ENCODE results near the gene DCDC2C. TPM values are rescaled to one million over a fixed set of nuclear protein-coding genes. Genes with fewer than 3 reads are reported as not detected.

The DCDC2C gene
- total and polyA plus RNA-seq, 2 donors (not counting 3 experiments of a cell fraction or from before 2014, with no cell fraction given) = not detected

GRCh38 chr2:3751251-3751650 is 47.9 kb downstream of the DCDC2C start:
- DNase-seq (ENCODE audit: low read depth, low spot score) (no peak), FAIRE-seq (no peak)
- H3K4me1 ChIP-seq (ENCODE audit: control insufficient read depth, extremely low read depth, insufficient read depth, low read length) = no peaks in the 10 kb centered on the region
- no peak overlapping the region for H3K4me2 ChIP-seq (ENCODE audit: insufficient read depth, low read length)
- H3K4me3 ChIP-seq (replicated peaks in 1 of 3; ENCODE audit: insufficient read depth in 1 of 3, low read depth in 1 of 3, low read length in 3 of 3) = no peak overlapping the region
- H3K36me3 ChIP-seq (ENCODE audit: control insufficient read depth in 2 of 2, extremely low read depth in 1 of 2, insufficient read depth in 2 of 2, low read length in 2 of 2) = no peaks in the 10 kb centered on the region
- H3K9ac ChIP-seq (replicated peaks; ENCODE audit: extremely low read depth, insufficient read depth, low read length) = no peak overlapping the region
- TF ChIP-seq FOS (IDR thresholded peaks at IDR 0.05; ENCODE audit: borderline replicate concordance, insufficient read depth, low read length) = no peak
- no peak for TF ChIP-seq POLR2AphosphoS5 (IDR thresholded peaks at IDR 0.05; ENCODE audit: insufficient read depth, low read depth, low read length)
- TF ChIP-seq JUN (IDR thresholded peaks at IDR 0.05; ENCODE audit: borderline replicate concordance, insufficient read depth, insufficient read length, low read depth) = no peak
- TF ChIP-seq GATA2 (IDR thresholded peaks at IDR 0.05; ENCODE audit: insufficient read depth, insufficient read length, low read depth, low read length) = no peak
- TF ChIP-seq CTCF (IDR thresholded peaks at IDR 0.05; ENCODE audit: extremely low read depth in 1 of 2, insufficient read depth in 1 of 2, low read depth in 1 of 2, low read length in 2 of 2) = no peak
- no peak for TF ChIP-seq EZH2 (IDR thresholded peaks at IDR 0.05; ENCODE audit: borderline replicate concordance, low read depth, low read length, severe bottlenecking)
- TF ChIP-seq MYC (IDR thresholded peaks at IDR 0.05; ENCODE audit: low read depth, low read length) = no peak
- no peak for TF ChIP-seq POLR2A (IDR thresholded peaks at IDR 0.05; ENCODE audit: low read depth, low read length)
- TF ChIP-seq, protein P1, sequence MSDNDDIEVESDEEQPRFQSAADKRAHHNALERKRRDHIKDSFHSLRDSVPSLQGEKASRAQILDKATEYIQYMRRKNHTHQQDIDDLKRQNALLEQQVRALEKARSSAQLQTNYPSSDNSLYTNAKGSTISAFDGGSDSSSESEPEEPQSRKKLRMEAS (IDR thresholded peaks at IDR 0.05; ENCODE audit: insufficient read depth, insufficient read length) = no peak
- intact Hi-C loops (cut with micrococcal nuclease) (no loop called here), dilution Hi-C loops (cut with MboI; ENCODE audit: extremely low pct_ligation_motif_present, low sequenced_read_pairs) (no loop called here)
- no peaks in the 10 kb centered on the region for H3K79me2 ChIP-seq (ENCODE audit: control insufficient read depth, insufficient read depth, low read length)
- H3K9me1 ChIP-seq (replicated peaks; ENCODE audit: control insufficient read depth, extremely low read depth, insufficient read depth, low read length) = no peaks in the 10 kb centered on the region
- no peaks in the 10 kb centered on the region for H3K27me3 ChIP-seq (ENCODE audit: control insufficient read depth in 2 of 2, insufficient read depth in 2 of 2, low read length in 2 of 2)
- H3K9me3 ChIP-seq (replicated peaks; ENCODE audit: control insufficient read depth, insufficient read depth, low read length) = no peaks in the 10 kb centered on the region
- no peak overlapping the region for H2AFZ ChIP-seq (ENCODE audit: low read depth, low read length)
- BruUV-seq (replicated peaks) = no TSS peak
- H4K20me1 ChIP-seq (replicated peaks; ENCODE audit: control insufficient read depth, extremely low read depth, insufficient read depth, low read length) = no peaks in the 10 kb centered on the region
- ChIA-PET CTCF (no interaction called here), POLR2A (no interaction called here)
- H3K27ac ChIP-seq (ENCODE audit: insufficient read depth, low read depth, low read length) = no peak overlapping the region
